Hepatocyte (in vitro differentiated cells): ENCODE data around the gene LEO1. TPM values are rescaled to one million over a fixed set of nuclear protein-coding genes. Genes with fewer than 3 reads are reported as not detected.

ENCODE experiments used
- DNase-seq: peaks from one replicate; pipeline ENCODE4 v3.0.0-alpha.2; 2016; ENCODE audit warnings: low spot score
- H2AFZ ChIP-seq: fragments of 200-600 bp; sonication (generic); 2 replicates; pipeline ENCODE4 v1.6.0; 2016; ENCODE audit warnings: antibody characterized with exemption, mild to moderate bottlenecking
- H3K27ac ChIP-seq: fragments of 200-600 bp; sonication (generic); 2 replicates; pipeline ENCODE4 v1.5.1; 2016; ENCODE audit warnings: mild to moderate bottlenecking
- H3K27me3 ChIP-seq: fragments of 200-600 bp; sonication (generic); 2 replicates; pipeline ENCODE4 v1.6.1; 2016
- H3K36me3 ChIP-seq: fragments of 200-600 bp; sonication (generic); replicated peaks from 2 replicates; pipeline ENCODE4 v1.5.1; 2016; ENCODE audit warnings: low read depth; ENCODE audit not compliant: insufficient read depth
- H3K4me1 ChIP-seq: fragments of 200-600 bp; sonication (generic); 2 replicates; pipeline ENCODE4 v1.5.1; 2016; ENCODE audit warnings: mild to moderate bottlenecking, moderate library complexity; ENCODE audit not compliant: insufficient read depth
- H3K4me2 ChIP-seq: fragments of 200-600 bp; sonication (generic); 2 replicates; pipeline ENCODE4 v1.6.0; 2016
- H3K4me3 ChIP-seq: fragments of 200-600 bp; sonication (generic); 2 replicates; pipeline ENCODE4 v1.5.1; 2016; ENCODE audit warnings: mild to moderate bottlenecking
- H3K79me2 ChIP-seq: fragments of 200-600 bp; sonication (generic); 2 replicates; pipeline ENCODE4 v1.6.0; 2017; ENCODE audit warnings: mild to moderate bottlenecking
- H3K9me2 ChIP-seq: fragments of 200-600 bp; sonication (generic); replicated peaks from 2 replicates; pipeline ENCODE4 v1.6.0; 2017; ENCODE audit warnings: mild to moderate bottlenecking; ENCODE audit not compliant: insufficient read depth
- H3K9me3 ChIP-seq: fragments of 200-600 bp; sonication (generic); 2 replicates; pipeline ENCODE4 v1.5.1; 2016; ENCODE audit warnings: low read depth, mild to moderate bottlenecking
- H4K20me1 ChIP-seq: fragments of 200-600 bp; sonication (generic); 2 replicates; pipeline ENCODE4 v1.6.0; 2016; ENCODE audit warnings: mild to moderate bottlenecking; ENCODE audit not compliant: insufficient read depth, poor library complexity, severe bottlenecking
- EZH2 ChIP-seq: fragments of 200-600 bp; sonication (generic); IDR thresholded peaks from 2 replicates; pipeline ENCODE4 v1.6.1; 2016; ENCODE audit warnings: antibody characterized with exemption, mild to moderate bottlenecking, borderline replicate concordance
- EZH2phosphoT487 ChIP-seq: fragments of 200-600 bp; sonication (generic); IDR thresholded peaks from one replicate; pipeline ENCODE4 v1.6.1; 2018; ENCODE audit warnings: antibody characterized with exemption, mild to moderate bottlenecking, low read depth, moderate library complexity; ENCODE audit not compliant: unreplicated experiment, severe bottlenecking
- WGBS: methylation state at CpG from one replicate; pipeline ENCODE4 v1.1.6; 2016; ENCODE audit warnings: low lambda C conversion rate; ENCODE audit errors: missing lambda C conversion rate; 5-methylcytosine and 5-hydroxymethylcytosine counted together
- polyA plus RNA-seq: library from polyadenylated mRNA; unstranded; fragments of >200 nt; fragmentation: Nextera tagmentation; extraction: Ambion mirVana; gene quantifications from 2 replicates; pipeline ENCODE4 v1.2.1, GENCODE V29; 2016
- small RNA-seq: library from RNA; depleted of rRNA; stranded (forward); fragments of <200 nt; gene quantifications from one replicate; pipeline ENCODE3, GENCODE V24; 2014
- total RNA-seq: library from RNA; depleted of rRNA; stranded (reverse); fragments of >200 nt; gene quantifications from 2 replicates; pipeline ENCODE4 v1.2.3, GENCODE V29; 2014
- TF ChIP-seq, protein P1 (sequence below): fragments of 200-600 bp; sonication (generic); IDR thresholded peaks from 2 replicates; pipeline ENCODE4 v1.5.1; 2016; ENCODE audit warnings: antibody characterized with exemption, mild to moderate bottlenecking; ENCODE audit not compliant: poor library complexity

Gene LEO1
- total and polyA plus RNA-seq, 2 experiments from 2014 or later: 23.9 to 26.2 TPM

DNA sequence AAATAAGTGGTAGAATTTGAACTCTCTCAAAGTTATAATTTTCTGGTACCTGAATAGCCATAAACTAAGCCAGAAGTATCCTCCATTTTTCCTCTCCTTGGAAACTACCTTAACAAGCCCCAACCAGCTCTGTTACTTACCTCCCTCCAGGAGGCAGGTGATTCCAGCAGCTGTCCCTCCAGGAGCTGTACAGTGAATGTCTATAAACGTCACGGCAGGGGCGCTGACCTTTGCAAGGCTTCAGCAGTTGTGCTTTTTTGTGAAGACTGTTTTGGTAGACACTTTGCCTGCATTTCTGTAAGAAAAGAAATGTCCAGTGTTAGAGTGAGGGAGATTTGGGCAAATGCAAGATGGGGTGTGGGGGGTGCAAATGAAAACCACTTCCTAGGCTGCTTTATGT lies 67.2 kb downstream of the LEO1 start:
- 76% methylated on average over 3 of the region's 3 CpGs for WGBS
- H3K36me3 ChIP-seq: no peaks in the 10 kb centered on the region
- H3K9me3 ChIP-seq: no peaks in the 10 kb centered on the region
- no peaks in the 10 kb centered on the region for H3K4me1 ChIP-seq
- H3K27me3 ChIP-seq: no peaks in the 10 kb centered on the region
- H3K79me2 ChIP-seq: no peaks in the 10 kb centered on the region
- TF ChIP-seq EZH2: no peak
- no peak overlapping the region for H3K4me2 ChIP-seq
- no peak overlapping the region for H3K4me3 ChIP-seq
- no peak overlapping the region for H3K27ac ChIP-seq
- H2AFZ ChIP-seq: no peak overlapping the region
- no peaks in the 10 kb centered on the region for H3K9me2 ChIP-seq
- no peak for DNase-seq
- no peaks in the 10 kb centered on the region for H4K20me1 ChIP-seq

DNA sequence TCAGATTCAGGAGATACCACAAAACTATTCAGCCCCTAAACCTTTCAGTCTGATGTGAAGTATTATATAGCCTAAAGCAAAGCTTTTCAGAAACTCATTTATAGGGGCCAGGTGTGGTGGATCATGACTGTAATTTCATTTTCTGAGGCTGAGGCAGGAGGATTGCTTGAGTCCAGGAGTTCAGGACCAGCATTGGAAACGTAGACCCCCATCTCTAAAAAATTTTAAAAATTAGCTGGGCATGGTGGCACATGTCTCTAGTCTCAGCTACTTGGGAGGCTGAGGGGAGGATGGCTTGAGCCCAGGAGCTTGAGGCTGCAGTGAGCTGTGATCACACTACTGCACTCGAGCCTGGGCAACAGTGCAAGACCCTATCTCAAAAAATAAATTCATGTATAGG lies 82.1 kb downstream of the LEO1 start:
- Histone ChIP-seq H3K27me3 (no peaks in the 10 kb centered on the region), H3K36me3 (no peaks in the 10 kb centered on the region), H2AFZ (no peak overlapping the region), H3K4me3 (no peak overlapping the region), H3K4me1 (peaks cover 4% of the 10 kb centered on the region), H3K9me2 (no peaks in the 10 kb centered on the region), H3K79me2 (peaks cover 2% of the 10 kb centered on the region), H3K4me2 (no peak overlapping the region), H3K9me3 (no peaks in the 10 kb centered on the region), H3K27ac (no peak overlapping the region), H4K20me1 (no peaks in the 10 kb centered on the region)
- WGBS: 98% methylated on average over 2 of the region's 2 CpGs
- DNase-seq: no peak
- no peak for TF ChIP-seq EZH2

DNA sequence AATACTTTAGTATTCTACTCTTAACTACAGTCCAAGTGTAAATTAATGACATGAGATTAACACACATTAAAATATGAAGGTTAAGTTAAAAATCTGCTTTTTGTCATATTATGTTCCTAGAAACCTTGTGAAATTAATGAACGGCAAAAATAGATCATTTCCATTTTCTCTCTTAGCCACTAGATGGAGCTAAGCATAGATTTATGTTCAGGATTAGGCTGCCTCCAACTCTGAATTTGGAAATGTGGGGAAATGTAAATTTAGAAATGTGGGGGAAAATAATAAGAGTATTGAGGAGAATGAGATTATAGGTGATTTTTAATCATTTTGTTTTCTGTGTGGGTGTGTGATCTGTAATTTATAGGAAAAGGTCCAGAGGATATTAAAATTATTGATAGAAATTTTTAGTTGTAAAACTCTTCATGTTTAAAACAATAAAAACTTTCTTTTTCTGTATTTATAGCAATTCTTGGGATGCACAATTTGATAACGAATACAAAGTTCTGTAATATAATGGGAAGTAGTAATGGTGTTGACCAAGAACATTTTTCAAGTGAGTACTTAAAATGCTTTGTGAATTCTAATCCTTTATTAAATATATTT lies 82.9 kb downstream of the LEO1 start:
- Histone ChIP-seq H3K4me2 (no peak overlapping the region), H4K20me1 (no peaks in the 10 kb centered on the region), H2AFZ (no peak overlapping the region), H3K27ac (no peak overlapping the region), H3K79me2 (peaks cover 9% of the 10 kb centered on the region), H3K4me3 (no peak overlapping the region), H3K9me3 (no peaks in the 10 kb centered on the region), H3K4me1 (peaks cover 4% of the 10 kb centered on the region), H3K27me3 (no peaks in the 10 kb centered on the region), H3K36me3 (no peaks in the 10 kb centered on the region), H3K9me2 (no peaks in the 10 kb centered on the region)
- TF ChIP-seq, protein P1, sequence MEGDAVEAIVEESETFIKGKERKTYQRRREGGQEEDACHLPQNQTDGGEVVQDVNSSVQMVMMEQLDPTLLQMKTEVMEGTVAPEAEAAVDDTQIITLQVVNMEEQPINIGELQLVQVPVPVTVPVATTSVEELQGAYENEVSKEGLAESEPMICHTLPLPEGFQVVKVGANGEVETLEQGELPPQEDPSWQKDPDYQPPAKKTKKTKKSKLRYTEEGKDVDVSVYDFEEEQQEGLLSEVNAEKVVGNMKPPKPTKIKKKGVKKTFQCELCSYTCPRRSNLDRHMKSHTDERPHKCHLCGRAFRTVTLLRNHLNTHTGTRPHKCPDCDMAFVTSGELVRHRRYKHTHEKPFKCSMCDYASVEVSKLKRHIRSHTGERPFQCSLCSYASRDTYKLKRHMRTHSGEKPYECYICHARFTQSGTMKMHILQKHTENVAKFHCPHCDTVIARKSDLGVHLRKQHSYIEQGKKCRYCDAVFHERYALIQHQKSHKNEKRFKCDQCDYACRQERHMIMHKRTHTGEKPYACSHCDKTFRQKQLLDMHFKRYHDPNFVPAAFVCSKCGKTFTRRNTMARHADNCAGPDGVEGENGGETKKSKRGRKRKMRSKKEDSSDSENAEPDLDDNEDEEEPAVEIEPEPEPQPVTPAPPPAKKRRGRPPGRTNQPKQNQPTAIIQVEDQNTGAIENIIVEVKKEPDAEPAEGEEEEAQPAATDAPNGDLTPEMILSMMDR: peak; percentile 77
- no peak for TF ChIP-seq EZH2phosphoT487
- peak; percentile 17 for DNase-seq
- 50% methylated on average over 2 of the region's 2 CpGs for WGBS

Small RNA genes lying within 50 kb of the gene (small RNA-seq; reads per million reads assigned to genes)
- gene RNU6-90P: not detected

Other genes with a start within 250 kb of the LEO1 start
- gene LYSMD2, start 234.1 kb downstream of the LEO1 start, total RNA-seq: 5.1 and 7.6 TPM in 2 replicates
- gene LYSMD2, start 234.1 kb downstream of the LEO1 start, polyA plus RNA-seq: 5.1 and 5.5 TPM in 2 replicates
- 2.9 and 3.9 TPM in 2 replicates for gene TMOD2, start 220.2 kb downstream of the LEO1 start, total RNA-seq
- gene TMOD2, start 220.2 kb downstream of the LEO1 start, polyA plus RNA-seq: 1.0 and 1.7 TPM in 2 replicates
- gene TMOD3, start 142.1 kb downstream of the LEO1 start, total RNA-seq: 32.5 and 38.3 TPM in 2 replicates
- 26.3 and 27.2 TPM in 2 replicates for gene TMOD3, start 142.1 kb downstream of the LEO1 start, polyA plus RNA-seq
- 114 and 123 TPM in 2 replicates for gene MAPK6, start 47.4 kb upstream of the LEO1 start, total RNA-seq
- 27.6 and 37.8 TPM in 2 replicates for gene MAPK6, start 47.4 kb upstream of the LEO1 start, polyA plus RNA-seq
- gene BCL2L10, start 141.0 kb upstream of the LEO1 start, total RNA-seq: 0.24 and 0.60 TPM in 2 replicates
- 0.24 and 0.80 TPM in 2 replicates for gene BCL2L10, start 141.0 kb upstream of the LEO1 start, polyA plus RNA-seq
- 18.9 and 21.6 TPM in 2 replicates for gene GNB5, start 219.6 kb upstream of the LEO1 start, total RNA-seq
- gene GNB5, start 219.6 kb upstream of the LEO1 start, polyA plus RNA-seq: 20.1 and 21.3 TPM in 2 replicates